ENCODE measurements around the gene NCR2. TPM values are rescaled to one million over a fixed set of nuclear protein-coding genes. Genes with fewer than 3 reads are reported as not detected.

The NCR2 gene
- total and polyA plus RNA-seq, 9 of the 15 experiments (the other 6 are each of a cell fraction or from before 2014, with no cell fraction given): not detected

- no peak for TF ChIP-seq AFF4 (CRISPR knock-in tag; IDR thresholded peaks at IDR 0.05)
- TF ChIP-seq KAT8 (IDR thresholded peaks at IDR 0.05; ENCODE audit: low read depth): no peak
- TF ChIP-seq KLF6 (CRISPR knock-in tag; IDR thresholded peaks at IDR 0.05; ENCODE audit: borderline replicate concordance): no peak
- no peak for TF ChIP-seq ZNF253 (CRISPR knock-in tag; conservative IDR thresholded peaks at IDR 0.05)
- TF ChIP-seq ZFP30 (CRISPR knock-in tag; IDR thresholded peaks at IDR 0.05; ENCODE audit: borderline replicate concordance): no peak
- no peak for TF ChIP-seq PML (IDR thresholded peaks at IDR 0.05; ENCODE audit: low read length)
- TF ChIP-seq ETS2 (tag; IDR thresholded peaks at IDR 0.05; ENCODE audit: borderline replicate concordance, poor library complexity, severe bottlenecking): no peak
- TF ChIP-seq ZBTB11 (CRISPR knock-in tag; IDR thresholded peaks at IDR 0.05): no peak
- peak; percentile 68 for TF ChIP-seq ATF7 (IDR thresholded peaks at IDR 0.05)
- no peak for TF ChIP-seq KDM2B (CRISPR knock-in tag; IDR thresholded peaks at IDR 0.05)
- no peak for TF ChIP-seq ZNF217 (CRISPR knock-in tag; IDR thresholded peaks at IDR 0.05)
- no peak for TF ChIP-seq ATF1 (CRISPR knock-in tag; IDR thresholded peaks at IDR 0.05)
- peak; percentile 77 for TF ChIP-seq ATF1 (tag; IDR thresholded peaks at IDR 0.05)
- no peak for TF ChIP-seq BRD4 (IDR thresholded peaks at IDR 0.05)
- TF ChIP-seq GMEB1 (CRISPR knock-in tag; IDR thresholded peaks at IDR 0.05): no peak
- TF ChIP-seq CREB1 (IDR thresholded peaks at IDR 0.05): no peak; the same call in 1 of the 2 replicates
- TF ChIP-seq CREB1 (CRISPR knock-in tag; IDR thresholded peaks at IDR 0.05): peak; percentile 69
- no peak for TF ChIP-seq IRF1 (CRISPR knock-in tag; IDR thresholded peaks at IDR 0.05; ENCODE audit: borderline replicate concordance)
Observed at GRCh38 chr6:41318654-41319565, 16.5 kb upstream of the NCR2 start (continued).
